Measurements from ENCODE around the gene LRRC8E.

- no peak for TF ChIP-seq PRDM15 (CRISPR knock-in tag; IDR thresholded peaks at IDR 0.05)
- no peak for TF ChIP-seq ELF4 (CRISPR knock-in tag; IDR thresholded peaks at IDR 0.05; ENCODE audit: low read depth)
- TF ChIP-seq, protein P1, sequence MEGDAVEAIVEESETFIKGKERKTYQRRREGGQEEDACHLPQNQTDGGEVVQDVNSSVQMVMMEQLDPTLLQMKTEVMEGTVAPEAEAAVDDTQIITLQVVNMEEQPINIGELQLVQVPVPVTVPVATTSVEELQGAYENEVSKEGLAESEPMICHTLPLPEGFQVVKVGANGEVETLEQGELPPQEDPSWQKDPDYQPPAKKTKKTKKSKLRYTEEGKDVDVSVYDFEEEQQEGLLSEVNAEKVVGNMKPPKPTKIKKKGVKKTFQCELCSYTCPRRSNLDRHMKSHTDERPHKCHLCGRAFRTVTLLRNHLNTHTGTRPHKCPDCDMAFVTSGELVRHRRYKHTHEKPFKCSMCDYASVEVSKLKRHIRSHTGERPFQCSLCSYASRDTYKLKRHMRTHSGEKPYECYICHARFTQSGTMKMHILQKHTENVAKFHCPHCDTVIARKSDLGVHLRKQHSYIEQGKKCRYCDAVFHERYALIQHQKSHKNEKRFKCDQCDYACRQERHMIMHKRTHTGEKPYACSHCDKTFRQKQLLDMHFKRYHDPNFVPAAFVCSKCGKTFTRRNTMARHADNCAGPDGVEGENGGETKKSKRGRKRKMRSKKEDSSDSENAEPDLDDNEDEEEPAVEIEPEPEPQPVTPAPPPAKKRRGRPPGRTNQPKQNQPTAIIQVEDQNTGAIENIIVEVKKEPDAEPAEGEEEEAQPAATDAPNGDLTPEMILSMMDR (IDR thresholded peaks at IDR 0.05): no peak
- no peak for TF ChIP-seq ESRRA (CRISPR knock-in tag; IDR thresholded peaks at IDR 0.05; ENCODE audit: borderline replicate concordance)
- no peak for TF ChIP-seq ZNF512 (CRISPR knock-in tag; IDR thresholded peaks at IDR 0.05; ENCODE audit: borderline replicate concordance)
- TF ChIP-seq, protein P2, sequence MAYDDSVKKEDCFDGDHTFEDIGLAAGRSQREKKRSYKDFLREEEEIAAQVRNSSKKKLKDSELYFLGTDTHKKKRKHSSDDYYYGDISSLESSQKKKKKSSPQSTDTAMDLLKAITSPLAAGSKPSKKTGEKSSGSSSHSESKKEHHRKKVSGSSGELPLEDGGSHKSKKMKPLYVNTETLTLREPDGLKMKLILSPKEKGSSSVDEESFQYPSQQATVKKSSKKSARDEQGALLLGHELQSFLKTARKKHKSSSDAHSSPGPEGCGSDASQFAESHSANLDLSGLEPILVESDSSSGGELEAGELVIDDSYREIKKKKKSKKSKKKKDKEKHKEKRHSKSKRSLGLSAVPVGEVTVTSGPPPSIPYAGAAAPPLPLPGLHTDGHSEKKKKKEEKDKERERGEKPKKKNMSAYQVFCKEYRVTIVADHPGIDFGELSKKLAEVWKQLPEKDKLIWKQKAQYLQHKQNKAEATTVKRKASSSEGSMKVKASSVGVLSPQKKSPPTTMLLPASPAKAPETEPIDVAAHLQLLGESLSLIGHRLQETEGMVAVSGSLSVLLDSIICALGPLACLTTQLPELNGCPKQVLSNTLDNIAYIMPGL (CRISPR knock-in tag; IDR thresholded peaks at IDR 0.05): no peak
- no peak for TF ChIP-seq ATF2 (CRISPR knock-in tag; IDR thresholded peaks at IDR 0.05; ENCODE audit: borderline replicate concordance, low read depth)
- TF ChIP-seq, protein P3, sequence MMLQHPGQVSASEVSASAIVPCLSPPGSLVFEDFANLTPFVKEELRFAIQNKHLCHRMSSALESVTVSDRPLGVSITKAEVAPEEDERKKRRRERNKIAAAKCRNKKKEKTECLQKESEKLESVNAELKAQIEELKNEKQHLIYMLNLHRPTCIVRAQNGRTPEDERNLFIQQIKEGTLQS (CRISPR knock-in tag; conservative IDR thresholded peaks at IDR 0.05): no peak
- TF ChIP-seq CREM (CRISPR knock-in tag; IDR thresholded peaks at IDR 0.05): no peak
Observed at GRCh38 chr19:7860714-7861618, 27.3 kb upstream of the LRRC8E start.

Data from WTC11 (cell line).